HL-60/S4 treated with phorbol 12-myristate 13-acetate at 8.2 ng/mL for 4 days and 3 days (cell line): ENCODE results near the gene LTBP3.

Experiments
- in situ Hi-C: fragments of 300-500 bp; cut with MboI; formaldehyde crosslinking; loops from 2 replicates; pipeline ENCODE4 v1.15.0; 2022; ENCODE audit warnings: low sequenced_read_pairs

Gene LTBP3

DNA sequence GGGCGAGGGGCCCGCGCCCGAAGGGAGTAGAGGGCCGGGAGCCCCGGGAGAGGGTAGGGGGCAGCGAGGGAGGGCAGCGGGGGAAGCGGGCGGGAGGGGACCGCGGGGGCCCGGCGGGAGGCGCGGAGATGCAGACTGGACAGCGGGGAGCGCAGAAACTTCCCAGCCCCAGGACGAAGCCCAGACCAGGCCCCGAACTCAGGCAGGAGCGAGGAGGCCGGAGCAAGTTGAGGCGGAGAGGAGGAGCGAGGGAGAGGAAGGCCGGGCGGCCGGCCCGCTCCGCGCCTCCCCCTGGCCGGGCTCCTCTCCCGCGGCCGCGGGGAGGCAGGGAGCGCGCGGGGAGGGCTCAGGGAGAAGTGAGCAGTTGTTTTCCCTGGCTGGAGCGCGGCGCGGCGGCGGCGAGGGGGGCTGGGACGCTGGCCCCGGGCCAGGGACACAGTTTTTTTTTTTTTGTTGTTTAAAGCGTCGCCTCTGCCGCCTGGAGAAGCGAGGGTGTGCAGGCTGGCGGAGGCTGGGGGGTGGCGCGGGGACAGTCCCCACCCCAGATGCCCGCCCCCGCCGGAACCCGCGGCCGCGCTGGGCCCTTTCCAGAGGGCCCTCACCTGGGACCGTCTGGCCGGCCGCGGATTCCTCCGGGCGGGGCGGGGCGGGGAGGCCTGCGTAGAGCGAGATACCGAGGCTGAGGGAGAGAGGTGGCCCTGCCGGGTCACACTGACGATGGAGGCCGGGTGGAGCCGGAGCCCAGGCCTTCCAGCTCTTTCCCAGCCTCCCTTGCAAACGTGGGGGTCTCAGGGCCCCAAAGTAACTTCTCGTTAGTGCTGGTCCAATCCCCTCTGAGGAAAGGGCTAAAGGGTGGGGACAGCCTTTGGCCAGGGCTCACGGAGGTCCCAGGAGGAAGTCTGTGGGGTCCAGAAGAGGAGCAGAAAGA, at the start of gene LTBP3:
Gene LTBP3 (minus strand): TSS at position 358 of the 928 bp plus-strand sequence. CDS start 400 bp downstream, outside the sequence.
- in situ Hi-C loops, result no loop called here

DNA sequence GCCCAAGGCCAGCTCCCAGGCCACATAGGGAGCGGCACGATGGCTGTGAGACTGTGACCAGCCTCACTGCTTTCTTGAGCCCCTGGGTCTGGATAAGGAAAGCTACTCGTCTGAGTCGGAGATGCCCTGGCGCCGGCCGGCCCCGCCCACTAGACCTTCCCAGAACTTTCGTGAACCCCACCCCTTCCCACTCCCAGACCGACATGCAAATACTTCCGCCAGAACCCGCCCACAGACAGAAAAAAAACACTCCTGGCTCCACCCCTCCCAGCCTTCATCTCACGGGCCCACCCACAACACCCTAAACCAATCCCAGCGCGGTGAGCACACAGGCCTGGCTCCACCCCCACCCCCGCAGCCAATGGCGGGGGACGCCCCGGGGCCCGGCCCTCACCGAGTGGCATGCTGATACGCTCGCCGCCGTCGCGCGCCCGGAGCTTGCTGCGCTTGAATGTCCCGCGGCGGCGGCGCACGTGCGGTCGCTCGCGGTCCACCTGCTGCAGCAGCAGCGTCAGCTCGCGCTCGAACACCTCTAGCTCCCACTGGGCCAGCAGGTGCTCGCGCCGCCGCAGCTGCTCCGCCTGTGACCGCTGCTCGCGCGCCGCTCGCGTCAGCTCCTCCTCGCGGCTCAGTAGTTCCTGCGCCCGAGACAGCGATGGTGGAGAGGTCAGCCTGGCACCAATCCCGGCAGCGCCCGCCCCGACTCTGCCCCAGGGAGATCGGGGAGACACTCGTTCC, 48.9 kb upstream of the LTBP3 start:
- in situ Hi-C loops, result no loop called here

- in situ Hi-C loops, result no loop called here
Observed at GRCh38 chr11:65604258-65604657, 46.1 kb upstream of the LTBP3 start.

- in situ Hi-C loops, result no loop called here
Observed at GRCh38 chr11:65599955-65600246, 41.7 kb upstream of the LTBP3 start.

DNA sequence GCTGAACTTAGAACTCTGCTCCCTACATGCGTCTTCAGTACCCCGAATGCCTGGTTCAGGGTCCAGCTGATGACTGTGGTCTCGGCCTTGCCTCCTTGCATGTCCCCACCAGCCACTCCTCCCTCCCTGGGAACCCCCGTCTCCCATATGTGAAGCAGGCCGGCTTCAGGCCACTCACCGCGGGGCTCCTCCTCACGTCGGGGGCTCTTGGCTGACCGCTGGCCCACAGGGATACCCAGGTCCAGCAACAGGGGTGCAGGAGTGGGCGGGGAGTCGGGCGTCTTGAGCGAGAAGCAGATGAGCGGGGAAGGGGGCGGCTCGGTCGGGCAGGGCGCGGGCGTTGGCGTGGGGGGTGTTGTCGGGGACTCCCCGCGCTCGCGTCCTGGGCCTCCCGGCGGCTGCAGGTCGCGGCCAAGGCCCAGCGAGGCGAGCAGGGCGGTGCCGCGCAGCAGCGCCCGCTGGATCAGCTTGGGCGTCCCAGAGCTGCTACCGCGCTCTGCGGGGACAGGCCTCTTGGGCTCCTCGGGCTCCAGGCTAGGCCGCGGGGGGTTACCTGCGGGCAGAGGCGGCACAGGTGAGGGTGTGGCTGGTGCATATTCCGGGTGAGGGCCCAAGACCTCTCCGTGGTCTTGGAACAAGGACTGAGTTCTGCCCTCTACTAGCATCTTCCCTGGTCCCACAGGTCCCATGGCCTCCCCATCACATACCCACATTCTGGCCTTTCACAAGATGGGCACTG, 41.2 kb upstream of the LTBP3 start:
- in situ Hi-C loops, result no loop called here

GRCh38 chr11:65598258-65598699, 40.1 kb upstream of the LTBP3 start:
- in situ Hi-C loops, result no loop called here

DNA sequence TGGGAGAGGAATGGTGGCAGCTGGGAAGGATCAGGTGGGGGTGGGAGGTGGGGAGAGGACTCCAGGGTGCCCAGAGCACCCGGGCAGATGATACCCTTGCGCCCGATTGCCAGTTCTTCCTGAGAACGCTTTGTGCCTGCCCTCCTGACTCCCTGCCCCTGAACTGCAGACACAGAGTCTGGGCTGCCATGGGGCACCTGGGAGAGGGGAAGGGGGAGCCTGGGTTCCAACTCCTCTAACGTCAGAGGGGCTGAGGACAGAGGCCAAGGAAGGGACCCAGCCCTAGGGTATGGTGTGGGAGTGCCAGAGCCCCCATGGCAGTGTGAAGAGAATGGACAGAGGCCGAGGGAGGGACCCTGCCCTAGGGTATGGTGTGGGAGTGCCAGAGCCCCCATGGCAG, 38.4 kb upstream of the LTBP3 start:
- in situ Hi-C loops, result no loop called here

DNA sequence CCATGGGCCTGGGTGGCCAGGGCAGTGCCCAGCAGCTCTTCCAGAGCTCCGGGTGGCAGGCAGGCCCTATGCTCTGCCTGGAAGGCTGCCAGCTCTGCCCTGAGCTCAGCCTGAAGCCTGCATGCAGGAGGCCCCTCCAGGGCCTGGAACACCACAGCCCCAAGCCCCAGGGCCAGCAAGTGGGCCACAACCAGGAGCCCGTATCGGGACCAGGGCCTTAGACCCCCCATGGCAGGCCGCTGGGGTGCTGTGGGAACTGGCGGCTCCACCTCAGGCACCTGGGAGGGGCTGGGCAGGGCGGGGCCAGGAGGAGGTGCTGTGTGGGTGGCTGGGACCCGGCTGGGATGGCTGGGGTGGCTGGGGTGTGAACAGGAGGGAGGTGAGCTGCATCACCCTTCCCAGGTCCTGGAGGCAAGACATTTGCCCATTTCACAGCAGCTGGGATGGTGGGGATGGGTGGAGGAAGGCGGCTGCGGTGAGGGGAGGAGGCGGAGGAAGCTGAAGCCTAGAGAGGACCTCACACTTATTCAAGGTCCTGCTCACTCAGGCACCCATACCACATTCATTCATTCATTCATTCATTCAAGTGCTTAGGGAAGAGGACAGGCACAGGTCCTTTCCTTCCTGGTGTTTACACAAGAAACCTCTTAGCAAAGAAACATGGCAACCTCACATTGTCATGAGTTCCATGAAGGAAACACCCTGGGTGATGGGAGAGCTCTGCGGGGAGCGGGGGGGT, 37.6 kb upstream of the LTBP3 start, which contains the start of gene KCNK7:
Gene KCNK7 (minus strand): TSS at position 258 of the 739 bp plus-strand sequence. CDS start 28 bp downstream, at position 230.
- in situ Hi-C loops, result no loop called here

GRCh38 chr11:65595131-65595530, 37.0 kb upstream of the LTBP3 start:
- in situ Hi-C loops, result no loop called here

- in situ Hi-C loops, result no loop called here
Observed at GRCh38 chr11:65593518-65594414, 35.6 kb upstream of the LTBP3 start.

DNA sequence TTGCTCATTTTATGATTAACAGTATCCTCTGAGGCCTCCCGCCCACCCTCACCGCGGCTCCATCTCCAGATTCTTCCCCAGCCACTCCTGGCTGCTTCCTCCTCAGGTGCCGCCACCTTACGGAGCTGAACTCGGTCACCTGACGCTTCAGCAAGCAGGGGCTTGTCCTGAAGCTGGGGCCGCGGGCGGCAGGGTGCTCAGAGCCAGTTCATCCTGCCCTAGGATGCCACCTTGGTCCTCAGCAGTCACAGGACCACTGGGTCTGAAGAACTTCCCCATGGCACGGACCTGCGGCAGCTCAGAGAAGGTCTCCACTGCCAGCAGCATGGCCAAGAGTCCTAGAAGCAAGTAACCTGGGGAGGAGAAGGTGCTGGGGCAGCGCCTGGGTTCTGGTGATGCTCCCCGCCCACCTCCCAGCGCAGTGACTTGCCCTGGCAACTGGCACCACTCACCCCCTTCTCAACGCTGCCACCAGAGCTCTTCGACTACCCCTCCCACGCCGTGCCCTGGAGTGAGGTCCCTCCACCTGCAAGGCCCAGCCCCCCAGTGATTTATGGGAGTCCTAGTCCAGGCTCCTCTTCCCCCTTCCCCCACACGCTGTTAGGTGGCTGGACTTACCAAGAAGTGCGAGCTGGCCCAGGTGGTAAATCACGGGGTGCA, 34.8 kb upstream of the LTBP3 start:
- in situ Hi-C loops, result no loop called here

DNA sequence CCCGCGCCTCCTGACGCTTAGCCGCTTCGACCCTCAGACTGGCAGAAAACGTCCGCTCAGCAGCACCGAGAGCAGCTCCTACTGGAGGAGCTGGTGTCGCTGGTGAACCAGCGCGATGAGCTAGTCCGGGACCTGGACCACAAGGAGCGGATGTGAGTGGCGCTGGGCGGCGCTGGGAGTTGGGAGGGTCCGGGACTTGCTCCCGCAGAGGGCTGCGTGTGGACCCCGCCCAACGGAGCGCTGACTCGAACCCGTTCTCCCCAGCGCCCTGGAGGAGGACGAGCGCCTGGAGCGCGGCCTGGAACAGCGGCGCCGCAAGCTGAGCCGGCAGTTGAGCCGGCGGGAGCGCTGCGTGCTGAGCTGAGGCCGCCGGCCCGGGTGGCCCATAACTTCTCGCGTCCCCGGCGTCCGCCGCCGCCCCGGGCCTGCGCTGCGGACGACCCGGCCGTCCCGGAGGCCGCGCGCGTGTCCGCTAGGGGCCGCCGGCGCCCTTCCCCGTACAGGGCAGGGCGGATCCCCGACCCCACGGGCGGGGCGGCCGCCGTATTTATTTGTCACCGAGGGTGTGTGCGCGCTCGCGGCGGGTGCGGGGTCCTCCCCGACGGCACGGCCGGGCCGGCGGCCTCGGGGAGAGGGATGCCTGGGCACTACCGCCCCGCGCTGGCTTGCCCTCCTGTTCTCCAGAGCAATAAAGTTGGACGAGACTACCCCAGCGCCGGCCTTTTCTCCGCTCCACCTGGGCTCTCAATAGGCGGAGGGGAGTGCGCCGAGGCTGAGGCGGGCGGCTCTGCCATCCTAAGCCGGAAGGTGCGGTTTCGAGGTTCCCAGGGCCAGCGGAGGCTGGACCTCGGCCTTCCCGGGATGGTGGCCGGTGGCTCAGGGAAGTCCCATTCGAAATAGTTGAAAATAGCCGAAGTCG, 34.0 kb upstream of the LTBP3 start:
- in situ Hi-C loops, result no loop called here

GRCh38 chr11:65590240-65590738, 32.1 kb upstream of the LTBP3 start:
- in situ Hi-C loops, result no loop called here

- in situ Hi-C loops, result no loop called here
Observed at GRCh38 chr11:65589444-65590239, 31.5 kb upstream of the LTBP3 start.

DNA sequence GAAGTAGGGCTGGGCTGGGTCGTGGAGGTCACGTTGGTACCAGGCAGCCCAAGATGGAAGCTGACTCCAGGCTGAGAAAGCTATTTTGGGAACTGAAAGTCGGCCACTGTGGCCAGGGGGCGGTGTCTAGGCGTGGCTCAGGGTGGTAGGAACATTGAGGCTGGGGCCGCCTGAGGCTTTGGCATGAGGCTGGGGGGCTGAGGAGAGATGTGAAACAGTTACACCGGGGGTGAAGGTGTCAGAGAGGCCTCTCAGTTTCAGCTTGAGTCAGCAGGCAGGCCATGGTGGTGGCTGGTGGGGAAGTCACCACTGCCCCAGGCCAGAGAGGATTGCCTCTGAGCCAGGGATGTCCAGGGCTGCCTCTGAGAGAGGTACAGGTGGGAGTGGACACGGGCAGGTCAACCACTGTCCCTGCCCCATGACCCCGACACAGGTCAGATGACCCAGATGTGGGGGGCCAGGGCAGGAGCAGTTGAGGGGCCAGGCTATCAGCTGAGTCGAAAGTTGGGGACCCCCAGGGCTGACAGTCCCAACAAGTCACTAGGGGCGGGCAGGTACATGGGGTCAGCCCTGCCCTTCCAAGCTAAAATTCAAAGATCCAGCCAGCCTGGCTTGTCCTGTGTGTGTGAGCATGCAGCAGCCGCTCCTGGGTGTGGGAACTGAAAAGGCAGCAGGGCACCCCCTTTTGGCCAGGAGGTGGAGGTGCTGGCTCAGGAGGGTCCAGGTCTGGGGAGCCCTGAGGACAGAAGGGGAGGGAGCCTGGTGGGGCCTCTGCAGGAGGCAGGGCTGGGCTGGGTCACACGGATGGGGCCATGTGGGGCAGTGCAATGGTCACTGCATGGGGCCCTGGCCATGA, 30.3 kb upstream of the LTBP3 start:
- in situ Hi-C loops, result no loop called here

DNA sequence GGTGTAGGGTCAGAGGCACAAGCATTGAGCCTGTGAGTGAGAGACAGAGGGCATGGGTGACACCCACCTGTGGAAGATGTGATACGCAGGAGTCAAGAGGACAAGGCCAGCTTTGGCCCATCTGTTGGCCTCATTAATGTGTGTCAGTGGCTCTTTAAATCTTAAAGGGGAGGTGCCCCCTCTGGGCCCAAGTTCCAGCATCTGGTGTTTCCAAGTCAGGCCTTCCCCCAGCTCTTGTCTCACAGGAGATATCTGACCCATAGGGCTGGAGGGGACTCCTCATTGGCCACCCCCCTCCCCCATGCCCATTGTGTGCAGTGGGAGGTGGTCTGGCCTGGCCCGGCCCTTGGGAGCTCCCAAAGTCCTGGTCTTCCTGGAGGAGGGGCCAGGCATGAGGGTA, 28.5 kb upstream of the LTBP3 start:
- in situ Hi-C loops, result no loop called here
